Spleen (tissue), 7 donors: Measurements from ENCODE around the gene BRAT1.

ENCODE experiments used
- CTCF ChIP-seq, 11 experiments: fragments of 200-600 bp in 7 of 11; fragments of 450-650 bp in 4 of 11; sonication (generic) in 4 of 11; IDR thresholded peaks in 8 of 11; conservative IDR thresholded peaks in 3 of 11; 1 replicate in 7 of 11; 2 replicates in 4 of 11; pipeline versions ENCODE4 v1.4.0 to v1.8.0; 2016 to 2021; ENCODE audit warnings: antibody characterized with exemption in 11 of 11, inconsistent platforms in 4 of 11, mild to moderate bottlenecking in 1 of 11
- POLR2A ChIP-seq, 3 donors: fragments of 450-650 bp; IDR thresholded peaks; one replicate each; pipeline ENCODE4 v1.5.1; 2017; ENCODE audit warnings: antibody characterized with exemption in 3 of 3, mild to moderate bottlenecking in 1 of 3
- donor health status: DM: no; HTN: no; CAD: no; lungs with moderate emphysema.
- donor health status: DM: no; HTN: no; CAD: no.
- donor health status: DM: no; HTN: no; CAD: no.

GRCh38 chr7:2502647-2502966, 52.7 kb downstream of the BRAT1 start:
- TF ChIP-seq CTCF (IDR thresholded peaks at IDR 0.05 in 8 of 11, conservative IDR thresholded peaks at IDR 0.05 in 3 of 11) (no peak), POLR2A (IDR thresholded peaks at IDR 0.05) (no peak)
